ENCODE measurements around the gene ZSWIM4.

GRCh38 chr19:13782537-13782936, 12.7 kb upstream of the ZSWIM4 start:
- TF ChIP-seq ZFP3 (CRISPR knock-in tag; IDR thresholded peaks at IDR 0.05) (no peak), TOX (CRISPR knock-in tag; IDR thresholded peaks at IDR 0.05; ENCODE audit: borderline replicate concordance) (no peak), BACH2 (CRISPR knock-in tag; IDR thresholded peaks at IDR 0.05; ENCODE audit: borderline replicate concordance) (no peak), CSDC2 (CRISPR knock-in tag; IDR thresholded peaks at IDR 0.05) (no peak), RARB (CRISPR knock-in tag; IDR thresholded peaks at IDR 0.05) (no peak), ZFP30 (CRISPR knock-in tag; IDR thresholded peaks at IDR 0.05) (no peak), PATZ1 (CRISPR knock-in tag; IDR thresholded peaks at IDR 0.05; ENCODE audit: borderline replicate concordance) (no peak), TSHZ2 (CRISPR knock-in tag; IDR thresholded peaks at IDR 0.05) (no peak), ZNF70 (CRISPR knock-in tag; IDR thresholded peaks at IDR 0.05) (no peak)

Measured in SK-N-SH treated with all-trans-retinoic acid at 6 μM for 48 hours (cell line).